IMR-90 (cell line): ENCODE measurements around the gene MAGI2. TPM values are rescaled to one million over a fixed set of nuclear protein-coding genes. Genes with fewer than 3 reads are reported as not detected.

ENCODE experiments used
- ATAC-seq: fragments of 200-7000 bp; cut with Tn5 transposase; 2 replicates; pipeline ENCODE4 v1.9.1; 2020; ENCODE audit warnings: low read depth, mild to moderate bottlenecking, moderate library complexity
- BruUV-seq: library from RNA; stranded (reverse); fragments of 400-500 nt; replicated peaks from 2 replicates; lab custom pipeline; 2021; lab: Mats Ljungman, UMichigan
- CTCF ChIA-PET: fragments of 300-600 bp; formaldehyde crosslinking; extraction: SDS; loops from one replicate; lab custom pipeline; 2021; ENCODE audit warnings: antibody characterized with exemption; lab: Yijun Ruan, JAX
- POLR2A ChIA-PET: fragments of 300-600 bp; sonication (Branson Sonifier 250); formaldehyde crosslinking; loops from one replicate; lab custom pipeline; 2022; ENCODE audit warnings: antibody characterized with exemption; ENCODE audit not compliant: unreplicated experiment; lab: Charles Lee
- DNase-seq: peaks from one replicate; pipeline ENCODE4 v3.0.0; 2013
- H2AFZ ChIP-seq: replicated peaks from 2 replicates; pipeline ENCODE3; 2013; ENCODE audit warnings: low read length, mild to moderate bottlenecking; ENCODE audit not compliant: poor library complexity
- H2AK5ac ChIP-seq: 2 replicates; pipeline ENCODE4 v1.6.1; 2013; ENCODE audit warnings: low read depth, low read length, inconsistent platforms
- H2AK9ac ChIP-seq: replicated peaks from 2 replicates; pipeline ENCODE3; 2013; ENCODE audit warnings: mild to moderate bottlenecking, low read depth, low read length, moderate library complexity; ENCODE audit not compliant: poor library complexity
- H2BK120ac ChIP-seq: 2 replicates; pipeline ENCODE4 v1.6.1; 2013; ENCODE audit warnings: low read depth, low read length, inconsistent platforms
- H2BK15ac ChIP-seq: 3 replicates; pipeline ENCODE4 v1.6.1; 2013; ENCODE audit warnings: low read depth, low read length, inconsistent platforms
- H2BK20ac ChIP-seq: 2 replicates; pipeline ENCODE4 v1.6.1; 2013; ENCODE audit warnings: low read depth, mild to moderate bottlenecking, inconsistent platforms, low read length, moderate library complexity
- H2BK5ac ChIP-seq: 2 replicates; pipeline ENCODE4 v1.6.1; 2013; ENCODE audit warnings: mild to moderate bottlenecking, low read depth, low read length, inconsistent platforms; ENCODE audit not compliant: poor library complexity, severe bottlenecking
- H3K14ac ChIP-seq: replicated peaks from 2 replicates; pipeline ENCODE4 v1.6.1; 2013; ENCODE audit warnings: low read depth, low read length, inconsistent platforms
- H3K18ac ChIP-seq: 2 replicates; pipeline ENCODE4 v1.6.1; 2013; ENCODE audit warnings: low read depth, low read length, control low read depth
- H3K23ac ChIP-seq: 2 replicates; pipeline ENCODE4 v1.6.1; 2013; ENCODE audit warnings: low read depth, low read length, inconsistent platforms
- H3K27ac ChIP-seq: 2 replicates; pipeline ENCODE4 v1.5.1; 2013; ENCODE audit warnings: mild to moderate bottlenecking, control low read depth, low read length; ENCODE audit not compliant: insufficient read depth
- H3K27me3 ChIP-seq: 2 replicates; pipeline ENCODE4 v1.6.1; 2013; ENCODE audit warnings: low read length; ENCODE audit not compliant: control insufficient read depth, insufficient read depth
- H3K36me3 ChIP-seq: 2 replicates; pipeline ENCODE4 v1.6.1; 2013; ENCODE audit warnings: low read length, mixed read lengths; ENCODE audit not compliant: control insufficient read depth, insufficient read depth
- H3K4ac ChIP-seq: 2 replicates; pipeline ENCODE4 v1.6.1; 2013; ENCODE audit warnings: low read depth, low read length, inconsistent platforms
- H3K4me1 ChIP-seq: 2 replicates; pipeline ENCODE4 v1.6.1; 2013; ENCODE audit warnings: low read length, mixed read lengths; ENCODE audit not compliant: control insufficient read depth, insufficient read depth
- H3K4me2 ChIP-seq: 2 replicates; pipeline ENCODE4 v1.6.1; 2013; ENCODE audit warnings: low read depth, mild to moderate bottlenecking, control low read depth, low read length, moderate library complexity
- H3K4me3 ChIP-seq: 2 replicates; pipeline ENCODE4 v1.5.1; 2013; ENCODE audit warnings: low read depth, mild to moderate bottlenecking, control low read depth, low read length, moderate library complexity; ENCODE audit not compliant: insufficient read depth
- H3K56ac ChIP-seq: 2 replicates; pipeline ENCODE4 v1.6.1; 2013; ENCODE audit warnings: low read length, inconsistent platforms; ENCODE audit not compliant: insufficient read depth; ENCODE audit errors: extremely low read depth
- H3K79me1 ChIP-seq, 2 experiments: 2 replicates each; pipeline ENCODE4 v1.6.1; 2013; ENCODE audit warnings: low read length in 2 of 2, inconsistent platforms in 1 of 2, low read depth in 1 of 2
- H3K9ac ChIP-seq: 2 replicates; pipeline ENCODE4 v1.6.1; 2013; ENCODE audit warnings: low read depth, low read length, control low read depth
- H3K9me1 ChIP-seq: 2 replicates; pipeline ENCODE4 v1.6.1; 2013; ENCODE audit warnings: low read length, inconsistent platforms; ENCODE audit not compliant: insufficient read depth
- H3K9me3 ChIP-seq: 2 replicates; pipeline ENCODE4 v1.6.1; 2013; ENCODE audit warnings: low read length; ENCODE audit not compliant: control insufficient read depth, insufficient read depth
- H4K20me1 ChIP-seq: 2 replicates; pipeline ENCODE4 v1.6.1; 2013; ENCODE audit warnings: low read length, inconsistent platforms; ENCODE audit not compliant: insufficient read depth
- H4K5ac ChIP-seq: 2 replicates; pipeline ENCODE4 v1.6.1; 2013; ENCODE audit warnings: mild to moderate bottlenecking, low read depth, low read length, control low read depth
- H4K8ac ChIP-seq, 2 experiments: 2 replicates each; pipeline ENCODE4 v1.6.1; 2013; ENCODE audit warnings: low read depth in 2 of 2, low read length in 2 of 2, control low read depth in 1 of 2, inconsistent platforms in 1 of 2
- H4K91ac ChIP-seq: 2 replicates; pipeline ENCODE4 v1.6.1; 2013; ENCODE audit warnings: low read depth, low read length, inconsistent platforms; ENCODE audit not compliant: insufficient read depth
- BHLHE40 ChIP-seq: fragments of 150-350 bp; IDR thresholded peaks from 2 replicates; pipeline ENCODE4 v1.6.1; 2016; ENCODE audit warnings: mild to moderate bottlenecking, low read depth, low read length
- CEBPB ChIP-seq: IDR thresholded peaks from 2 replicates; pipeline ENCODE4 v1.6.1; 2012; ENCODE audit warnings: low read depth, low read length, improper control_type of control experiment
- CHD1 ChIP-seq: IDR thresholded peaks from 2 replicates; pipeline ENCODE4 v1.6.1; 2012; ENCODE audit warnings: low read depth, low read length, improper control_type of control experiment
- CTCF ChIP-seq: conservative IDR thresholded peaks from 2 replicates; pipeline ENCODE4 v1.5.1; 2012; ENCODE audit warnings: mild to moderate bottlenecking, low read depth, low read length, improper control_type of control experiment
- ELK1 ChIP-seq: fragments of 150-350 bp; IDR thresholded peaks from 2 replicates; pipeline ENCODE4 v1.6.1; 2016; ENCODE audit warnings: low read depth, mild to moderate bottlenecking, low read length, moderate library complexity, borderline replicate concordance
- FOS ChIP-seq: fragments of 150-350 bp; IDR thresholded peaks from 2 replicates; pipeline ENCODE4 v1.6.1; 2016; ENCODE audit warnings: low read depth, low read length
- MAFK ChIP-seq: IDR thresholded peaks from 2 replicates; pipeline ENCODE4 v1.6.1; 2012; ENCODE audit warnings: low read depth, low read length, improper control_type of control experiment
- MAZ ChIP-seq: IDR thresholded peaks from 2 replicates; pipeline ENCODE4 v1.6.1; 2012; ENCODE audit warnings: low read depth, mild to moderate bottlenecking, low read length, improper control_type of control experiment, moderate library complexity, borderline replicate concordance
- MXI1 ChIP-seq: IDR thresholded peaks from 2 replicates; pipeline ENCODE4 v1.6.1; 2012; ENCODE audit warnings: low read depth, mild to moderate bottlenecking, low read length, moderate library complexity, borderline replicate concordance
- NFE2L2 ChIP-seq: fragments of 150-350 bp; IDR thresholded peaks from 2 replicates; pipeline ENCODE4 v1.6.1; 2016; ENCODE audit warnings: low read depth, mild to moderate bottlenecking, low read length
- POLR2A ChIP-seq: IDR thresholded peaks from 2 replicates; pipeline ENCODE4 v1.6.1; 2012; ENCODE audit warnings: mild to moderate bottlenecking, low read depth, low read length
- RAD21 ChIP-seq: IDR thresholded peaks from 2 replicates; pipeline ENCODE4 v1.6.1; 2012; ENCODE audit warnings: low read length, improper control_type of control experiment
- RCOR1 ChIP-seq: IDR thresholded peaks from 2 replicates; pipeline ENCODE4 v1.6.1; 2012; ENCODE audit warnings: mild to moderate bottlenecking, low read length, improper control_type of control experiment; ENCODE audit not compliant: insufficient replicate concordance
- RFX5 ChIP-seq: IDR thresholded peaks from 2 replicates; pipeline ENCODE4 v1.8.0; 2012; ENCODE audit warnings: low read depth, mild to moderate bottlenecking, low read length, moderate library complexity
- SMC3 ChIP-seq: fragments of 150-350 bp; IDR thresholded peaks from 2 replicates; pipeline ENCODE4 v1.6.1; 2016; ENCODE audit warnings: low read depth, mild to moderate bottlenecking, antibody characterized with exemption, low read length, moderate library complexity
- WGBS, 2 experiments: methylation state at CpG; one replicate each; pipeline versions ENCODE4 v1.1.5 to v1.1.7; 2013; ENCODE audit warnings: missing lambda C conversion rate in 2 of 2; ENCODE audit not compliant: insufficient read length in 1 of 2; ENCODE audit errors: extremely low coverage in 2 of 2; 5-methylcytosine and 5-hydroxymethylcytosine counted together
- dilution Hi-C: fragments of 300-500 bp; cut with HindIII; formaldehyde crosslinking; loops from one replicate; pipeline ENCODE4 v1.14.3; 2018; ENCODE audit warnings: low sequenced_read_pairs; ENCODE audit not compliant: unreplicated experiment
- in situ Hi-C: fragments of 300-500 bp; cut with MboI; formaldehyde crosslinking; loops from 3 replicates; pipeline ENCODE4 v1.14.3; 2019; ENCODE audit warnings: low sequenced_read_pairs, inconsistent platforms, mixed read lengths
- intact Hi-C: fragments of 100-400 bp; cut with micrococcal nuclease; formaldehyde crosslinking; loops from 2 replicates; pipeline ENCODE4 v1.10.0; 2022
- polyA plus RNA-seq, 3 experiments: library from polyadenylated mRNA; depleted of rRNA; stranded (reverse); fragments of >200 nt; gene quantifications; 2 replicates each; pipeline ENCODE4 v1.2.3, GENCODE V29; 2012; ENCODE audit warnings: low replicate concordance in 1 of 3
- total RNA-seq: library from RNA; depleted of rRNA; stranded (reverse); fragments of >200 nt; gene quantifications from 2 replicates; pipeline ENCODE4 v1.2.3, GENCODE V29; 2012
- TF ChIP-seq, protein P1 (sequence below): fragments of 150-350 bp; IDR thresholded peaks from 2 replicates; pipeline ENCODE4 v1.6.1; 2017; ENCODE audit warnings: mild to moderate bottlenecking, antibody characterized with exemption, low read length, low read depth

Gene MAGI2
- total and polyA plus RNA-seq, 2 of the 4 experiments (the other 2 are of a cell fraction): 2.5 to 17.9 TPM

DNA sequence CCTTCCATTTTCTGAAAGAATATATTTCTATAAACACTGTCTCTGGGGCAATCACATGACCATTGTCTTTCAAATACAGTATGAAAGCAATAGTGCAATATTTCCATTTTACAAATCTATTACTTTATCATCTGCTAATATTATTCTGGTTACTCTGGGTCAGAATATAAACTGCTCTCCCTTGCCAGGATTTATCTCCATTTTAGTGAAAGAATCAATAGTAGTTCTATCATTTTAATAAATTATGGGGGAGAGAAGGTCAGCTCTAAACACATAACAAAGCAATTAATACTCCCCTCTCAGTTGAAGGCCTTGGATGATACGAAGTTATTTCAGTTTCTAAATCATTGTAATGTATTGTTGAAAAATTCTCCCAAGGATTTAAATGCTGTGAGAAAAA, 608.3 kb downstream of the MAGI2 start:
- H3K4me2 ChIP-seq: no peak overlapping the region
- TF ChIP-seq CEBPB (no peak), MAFK (no peak), MAZ (no peak), RFX5 (no peak), CHD1 (no peak), POLR2A (no peak), BHLHE40 (no peak), SMC3 (no peak), CTCF (no peak), RCOR1 (no peak), ELK1 (no peak), FOS (no peak), RAD21 (no peak), MXI1 (no peak), NFE2L2 (no peak)
- TF ChIP-seq, protein P1, sequence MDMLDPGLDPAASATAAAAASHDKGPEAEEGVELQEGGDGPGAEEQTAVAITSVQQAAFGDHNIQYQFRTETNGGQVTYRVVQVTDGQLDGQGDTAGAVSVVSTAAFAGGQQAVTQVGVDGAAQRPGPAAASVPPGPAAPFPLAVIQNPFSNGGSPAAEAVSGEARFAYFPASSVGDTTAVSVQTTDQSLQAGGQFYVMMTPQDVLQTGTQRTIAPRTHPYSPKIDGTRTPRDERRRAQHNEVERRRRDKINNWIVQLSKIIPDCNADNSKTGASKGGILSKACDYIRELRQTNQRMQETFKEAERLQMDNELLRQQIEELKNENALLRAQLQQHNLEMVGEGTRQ: no peak
- H3K14ac ChIP-seq: no peak overlapping the region
- H4K8ac ChIP-seq: no peak overlapping the region
- H2BK20ac ChIP-seq: no peak overlapping the region
- H2AFZ ChIP-seq: no peak overlapping the region
- no peak overlapping the region for H4K5ac ChIP-seq
- no peak overlapping the region for H3K27ac ChIP-seq
- H2AK9ac ChIP-seq: no peak overlapping the region
- no peak overlapping the region for H3K18ac ChIP-seq
- no peaks in the 10 kb centered on the region for H3K27me3 ChIP-seq
- no peak for ATAC-seq
- no peaks in the 10 kb centered on the region for H3K9me1 ChIP-seq
- H3K4me3 ChIP-seq: no peak overlapping the region
- DNase-seq: no peak
- H3K79me1 ChIP-seq: no peaks in the 10 kb centered on the region; a peak in 2 of 4 replicates
- H2BK120ac ChIP-seq: no peak overlapping the region
- H2BK15ac ChIP-seq: no peak overlapping the region
- H3K9ac ChIP-seq: no peak overlapping the region
- H4K20me1 ChIP-seq: no peaks in the 10 kb centered on the region
- WGBS, 2 experiments: no CpG with 5 or more reads among the region's 1 CpG
- no peak overlapping the region for H3K4ac ChIP-seq
- BruUV-seq: no TSS peak
- no peaks in the 10 kb centered on the region for H3K9me3 ChIP-seq
- in situ Hi-C loops: no loop called here
- no peak overlapping the region for H3K23ac ChIP-seq
- H3K36me3 ChIP-seq: no peaks in the 10 kb centered on the region
- H2BK5ac ChIP-seq: no peak overlapping the region
- intact Hi-C loops: no loop called here
- H2AK5ac ChIP-seq: no peak overlapping the region
- H3K56ac ChIP-seq: no peak overlapping the region
- POLR2A ChIA-PET: no interaction called here
- H4K91ac ChIP-seq: no peak overlapping the region
- CTCF ChIA-PET: no interaction called here
- dilution Hi-C loops: no loop called here
- H3K4me1 ChIP-seq: no peaks in the 10 kb centered on the region
